HFFc6 (cell line): ENCODE results near the gene OTOS. TPM values are rescaled to one million over a fixed set of nuclear protein-coding genes. Genes with fewer than 3 reads are reported as not detected.

Experiments used
- DNase-seq: peaks from one replicate; pipeline ENCODE4 v3.0.0-alpha.2; 2018
- H3K27ac Mint-ChIP-seq: 2 replicates; pipeline ENCODE4 v1.8.0; 2020; ENCODE audit warnings: mild to moderate bottlenecking, mixed read lengths
- H3K27me3 Mint-ChIP-seq: 2 replicates; pipeline ENCODE4 v1.8.0; 2021; ENCODE audit warnings: mild to moderate bottlenecking, moderate library complexity, mixed read lengths; ENCODE audit not compliant: insufficient read depth
- H3K36me3 Mint-ChIP-seq: 2 replicates; pipeline ENCODE4 v1.8.0; 2021; ENCODE audit warnings: low read depth, mixed read lengths
- H3K4me1 Mint-ChIP-seq: 2 replicates; pipeline ENCODE4 v1.8.0; 2020; ENCODE audit warnings: low read depth, mixed read lengths
- H3K4me3 Mint-ChIP-seq: 2 replicates; pipeline ENCODE4 v1.8.0; 2020; ENCODE audit warnings: mild to moderate bottlenecking, moderate library complexity, mixed read lengths
- H3K9me3 Mint-ChIP-seq: 2 replicates; pipeline ENCODE4 v1.8.0; 2020; ENCODE audit warnings: mild to moderate bottlenecking, mixed read lengths
- CTCF ChIP-seq: fragments of 200-600 bp; sonication (generic); IDR thresholded peaks from 2 replicates; pipeline ENCODE4 v1.5.0; 2021; ENCODE audit warnings: antibody characterized with exemption, mild to moderate bottlenecking
- total RNA-seq, 6 experiments: library from RNA; stranded (reverse); fragmentation: NEBNext Ultra II Directional; extraction: Animal tissue kit (Norgen Biotek cat#: 25700); gene quantifications; 2 replicates in 1 of 6; 3 replicates in 5 of 6; pipeline ENCODE4 v1.2.3, GENCODE V29; 2021

Gene OTOS
- total RNA-seq, 6 experiments from 2014 or later: 0.27 to 0.43 TPM; not detected in 4

- H3K4me3 Mint-ChIP-seq: no peak overlapping the region
- H3K4me1 Mint-ChIP-seq: no peaks in the 10 kb centered on the region
- no peak for DNase-seq
- no peaks in the 10 kb centered on the region for H3K36me3 Mint-ChIP-seq
- no peak for TF ChIP-seq CTCF
- peaks cover 24% of the 10 kb centered on the region for H3K27me3 Mint-ChIP-seq
- peaks cover 3% of the 10 kb centered on the region; the same call in 1 of the 2 replicates for H3K9me3 Mint-ChIP-seq
- no peak overlapping the region for H3K27ac Mint-ChIP-seq
Observed at GRCh38 chr2:240144649-240145261, 4.3 kb upstream of the OTOS start.

GRCh38 chr2:240143801-240144648 lies 3.6 kb upstream of the OTOS start:
- Mint-ChIP-seq H3K27ac (no peak overlapping the region), H3K27me3 (peaks cover 25% of the 10 kb centered on the region), H3K4me3 (no peak overlapping the region), H3K4me1 (no peaks in the 10 kb centered on the region), H3K9me3 (peaks cover 3% of the 10 kb centered on the region; the same call in 1 of the 2 replicates), H3K36me3 (no peaks in the 10 kb centered on the region)
- TF ChIP-seq CTCF: peak; percentile 96
- peak; percentile 23 for DNase-seq

- Mint-ChIP-seq H3K27me3 (peaks cover 21% of the 10 kb centered on the region), H3K4me3 (no peak overlapping the region), H3K36me3 (no peaks in the 10 kb centered on the region), H3K9me3 (peaks cover 3% of the 10 kb centered on the region; the same call in 1 of the 2 replicates), H3K27ac (no peak overlapping the region), H3K4me1 (no peaks in the 10 kb centered on the region)
- no peak for DNase-seq
- no peak for TF ChIP-seq CTCF
Observed at GRCh38 chr2:240143276-240143675, 2.8 kb upstream of the OTOS start.

- H3K36me3 Mint-ChIP-seq: no peaks in the 10 kb centered on the region
- H3K4me3 Mint-ChIP-seq: no peak overlapping the region
- no peak overlapping the region for H3K27ac Mint-ChIP-seq
- H3K27me3 Mint-ChIP-seq: peaks cover 21% of the 10 kb centered on the region
- H3K9me3 Mint-ChIP-seq: peaks cover 3% of the 10 kb centered on the region; the same call in 1 of the 2 replicates
- no peak for DNase-seq
- H3K4me1 Mint-ChIP-seq: no peaks in the 10 kb centered on the region
- TF ChIP-seq CTCF: no peak
Observed at GRCh38 chr2:240142859-240143258, 2.4 kb upstream of the OTOS start.

- no peak for DNase-seq
- Mint-ChIP-seq H3K27me3 (peaks cover 21% of the 10 kb centered on the region), H3K4me3 (no peak overlapping the region), H3K4me1 (no peaks in the 10 kb centered on the region), H3K27ac (no peak overlapping the region), H3K36me3 (no peaks in the 10 kb centered on the region), H3K9me3 (peaks cover under 1% of the 10 kb centered on the region; the same call in 1 of the 2 replicates)
- TF ChIP-seq CTCF: no peak
Observed at GRCh38 chr2:240142256-240142775, 1.9 kb upstream of the OTOS start.
